ENCODE results near the gene ORAI1. TPM values are rescaled to one million over a fixed set of nuclear protein-coding genes. Genes with fewer than 3 reads are reported as not detected.
A peak's percentile ranks its signal among the peaks of the same experiment; 100 is the strongest.
"Not testable (repeated sequence)": the region's sequence is repeated elsewhere in the genome, so short reads cannot be mapped to it uniquely, and the experiment has no call there.

The ORAI1 gene
- 5.9 TPM for total RNA-seq
- polyA plus RNA-seq: 31.3 TPM

DNA sequence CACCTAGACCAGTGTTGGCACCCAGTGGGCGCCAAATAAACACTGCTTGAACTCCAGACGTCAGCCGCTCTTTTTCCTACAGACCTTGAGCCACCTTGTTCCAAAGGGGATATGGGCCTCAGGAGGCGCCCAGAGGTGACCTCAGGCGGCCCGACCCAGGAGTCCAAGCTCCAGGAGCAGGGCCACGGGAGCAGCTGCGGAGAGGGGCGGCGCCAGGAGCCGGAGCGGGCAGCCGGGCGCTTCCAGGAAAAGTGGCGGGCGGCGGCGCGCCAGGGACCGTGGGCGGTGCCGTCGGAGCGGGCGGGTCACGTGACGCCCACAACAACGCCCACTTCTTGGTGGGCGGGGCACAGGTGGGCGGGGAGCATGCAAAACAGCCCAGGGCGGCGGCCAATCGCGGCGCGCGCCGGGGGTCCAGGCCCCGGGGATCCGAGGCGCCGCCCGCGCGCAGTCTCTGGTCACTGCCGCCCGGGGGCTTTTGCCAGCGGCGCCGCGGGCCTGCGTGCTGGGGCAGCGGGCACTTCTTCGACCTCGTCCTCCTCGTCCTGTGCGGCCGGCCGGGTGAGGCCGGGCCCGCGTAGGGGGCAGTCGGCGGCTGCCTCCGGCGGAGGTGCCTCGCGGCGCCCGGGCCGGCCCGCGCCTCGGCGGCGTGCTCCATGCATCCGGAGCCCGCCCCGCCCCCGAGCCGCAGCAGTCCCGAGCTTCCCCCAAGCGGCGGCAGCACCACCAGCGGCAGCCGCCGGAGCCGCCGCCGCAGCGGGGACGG, at the start of gene ORAI1:
ORAI1 (plus strand) TSS at position 444 of the 766 bp plus-strand sequence.
- WGBS: under 1% methylated on average over 92 of the region's 92 CpGs
- peak; percentile 81 for DNase-seq (ENCODE audit: extremely low spot score)
- H3K4me1 ChIP-seq (ENCODE audit: insufficient read depth): no peaks in the 10 kb centered on the region
- peak within 1 kb of the TSS; percentile 82 for H3K27ac ChIP-seq (ENCODE audit: low read depth)
- peak within 1 kb of the TSS; percentile 65 for H3K4me3 ChIP-seq (ENCODE audit: low read depth, low read length)
- H3K36me3 ChIP-seq (ENCODE audit: insufficient read depth): no peaks in the 10 kb centered on the region

DNA sequence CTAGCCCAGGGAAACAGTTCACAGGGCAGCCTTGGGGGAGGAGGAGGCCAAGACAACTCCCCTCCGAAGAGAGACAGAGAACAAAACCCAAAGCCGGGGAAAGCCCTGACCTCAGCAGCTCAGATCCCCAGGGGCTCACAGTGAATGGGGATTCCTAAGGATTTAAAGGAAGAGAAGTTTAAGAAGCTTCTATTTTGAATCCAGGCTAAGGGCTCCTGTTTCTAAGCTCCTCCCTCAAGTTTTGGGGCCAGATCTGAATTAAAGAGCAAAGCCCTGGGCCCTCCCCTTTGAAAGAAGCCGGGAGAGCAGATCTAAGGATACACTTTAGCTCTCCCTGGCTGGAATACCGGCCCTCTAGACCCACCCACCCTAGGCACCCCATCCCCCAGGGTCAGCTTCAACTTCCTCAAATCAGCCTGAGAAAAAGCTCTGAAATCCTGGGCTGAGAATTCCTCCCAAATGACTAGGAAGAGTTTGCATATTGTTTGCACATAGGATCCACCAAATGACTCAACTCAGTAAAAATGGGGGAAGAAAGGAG, 49.4 kb upstream of the ORAI1 start:
- WGBS: 39% methylated on average over 4 of the region's 4 CpGs
- no peak for DNase-seq (ENCODE audit: extremely low spot score)
- Histone ChIP-seq H3K36me3 (ENCODE audit: insufficient read depth) (no peaks in the 10 kb centered on the region), H3K4me1 (ENCODE audit: insufficient read depth) (no peaks in the 10 kb centered on the region), H3K4me3 (ENCODE audit: low read depth, low read length) (no peak overlapping the region), H3K27ac (ENCODE audit: low read depth) (no peak overlapping the region)

DNA sequence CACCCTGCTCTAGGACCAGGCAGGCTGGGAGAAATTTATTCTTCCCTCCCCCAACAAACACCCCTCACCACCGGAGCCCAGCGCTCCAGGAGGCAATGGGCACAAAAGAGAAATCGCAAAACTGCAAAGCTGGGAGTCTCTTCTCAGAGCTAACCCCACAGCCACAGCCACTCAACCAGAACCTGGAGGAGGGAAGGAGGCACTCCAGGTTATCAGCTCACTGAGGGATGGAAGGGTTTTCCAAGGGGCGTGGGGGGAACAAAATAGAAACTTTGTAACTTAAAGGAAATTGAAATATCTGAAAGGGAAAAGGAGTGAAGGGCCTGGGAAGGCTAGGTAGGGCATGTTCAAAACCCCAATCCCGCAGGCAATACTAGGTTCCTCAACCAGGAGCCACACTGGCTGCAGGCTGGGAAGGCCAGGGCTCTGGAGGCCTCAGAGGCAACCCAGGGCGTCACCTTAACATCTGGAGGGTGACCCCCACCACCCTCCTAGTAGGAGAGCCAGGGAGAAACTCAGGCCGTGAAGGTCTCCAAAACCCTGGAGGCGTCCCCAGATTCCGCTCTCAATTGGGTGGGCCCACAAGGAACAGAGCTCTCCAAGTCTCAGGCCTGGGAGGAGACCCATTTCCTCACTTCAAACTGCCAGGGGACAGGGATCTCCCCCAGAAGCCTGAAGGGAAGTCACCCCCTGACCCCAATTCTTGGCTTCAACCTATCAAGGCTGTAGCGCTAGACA, 48.7 kb upstream of the ORAI1 start:
- H3K4me1 ChIP-seq (ENCODE audit: insufficient read depth): no peaks in the 10 kb centered on the region
- 88% methylated on average over 10 of the region's 10 CpGs for WGBS
- no peaks in the 10 kb centered on the region for H3K36me3 ChIP-seq (ENCODE audit: insufficient read depth)
- no peak for DNase-seq (ENCODE audit: extremely low spot score)
- H3K4me3 ChIP-seq (ENCODE audit: low read depth, low read length): peak overlapping the region; percentile 71
- peak overlapping the region; percentile 53 for H3K27ac ChIP-seq (ENCODE audit: low read depth)

DNA sequence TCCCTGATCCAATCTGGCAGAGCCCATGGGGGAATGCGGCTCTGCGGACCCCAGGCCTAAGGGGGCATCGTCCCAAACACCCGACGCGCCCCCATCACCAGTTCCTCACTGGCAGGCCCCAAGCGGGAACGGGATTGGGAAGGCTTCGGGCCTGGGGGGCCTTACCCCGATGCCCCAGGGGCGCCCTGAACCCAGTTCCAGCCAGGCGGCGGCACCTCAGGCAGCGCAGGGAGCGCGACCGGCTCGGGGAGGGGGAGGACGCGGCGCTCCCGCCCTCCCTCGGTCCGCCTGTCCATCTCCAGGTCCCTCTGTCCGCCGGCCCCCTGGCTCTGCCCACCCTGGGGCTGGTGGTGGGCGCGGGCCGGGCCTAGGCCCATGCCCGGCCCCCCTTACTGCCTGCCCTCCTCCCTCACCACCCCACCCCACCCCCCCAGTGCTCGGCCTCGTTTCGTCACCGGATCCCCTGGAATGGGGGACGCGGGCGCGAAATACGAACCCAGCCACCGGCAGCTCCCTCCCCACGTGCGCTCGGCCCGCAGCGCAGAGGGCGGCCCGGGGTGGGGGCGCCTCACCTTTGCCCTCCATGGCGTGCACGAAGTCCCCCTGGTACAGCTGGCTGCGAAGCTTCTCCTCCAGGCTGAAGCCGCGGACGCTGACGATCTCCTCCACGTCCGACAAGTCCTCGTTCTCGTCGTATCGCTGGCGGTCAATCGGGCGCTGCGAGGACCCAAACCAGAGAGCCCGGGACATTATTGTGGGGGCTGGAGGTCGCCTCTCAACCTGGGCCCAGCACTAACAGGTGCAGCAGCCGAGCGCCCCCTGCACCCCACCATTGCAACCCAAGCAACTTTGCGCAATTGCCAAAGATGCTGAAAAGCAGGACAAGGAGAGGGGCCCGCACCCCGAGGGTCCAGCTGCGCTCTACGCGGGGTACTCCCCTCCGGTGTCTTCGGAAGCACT, 47.8 kb upstream of the ORAI1 start:
- Histone ChIP-seq H3K36me3 (ENCODE audit: insufficient read depth) (no peaks in the 10 kb centered on the region), H3K4me3 (ENCODE audit: low read depth, low read length) (peak overlapping the region; percentile 71), H3K4me1 (ENCODE audit: insufficient read depth) (no peaks in the 10 kb centered on the region), H3K27ac (ENCODE audit: low read depth) (peak overlapping the region; percentile 53)
- DNase-seq (ENCODE audit: extremely low spot score): no peak
- 17% methylated on average over 77 of the region's 77 CpGs for WGBS

DNA sequence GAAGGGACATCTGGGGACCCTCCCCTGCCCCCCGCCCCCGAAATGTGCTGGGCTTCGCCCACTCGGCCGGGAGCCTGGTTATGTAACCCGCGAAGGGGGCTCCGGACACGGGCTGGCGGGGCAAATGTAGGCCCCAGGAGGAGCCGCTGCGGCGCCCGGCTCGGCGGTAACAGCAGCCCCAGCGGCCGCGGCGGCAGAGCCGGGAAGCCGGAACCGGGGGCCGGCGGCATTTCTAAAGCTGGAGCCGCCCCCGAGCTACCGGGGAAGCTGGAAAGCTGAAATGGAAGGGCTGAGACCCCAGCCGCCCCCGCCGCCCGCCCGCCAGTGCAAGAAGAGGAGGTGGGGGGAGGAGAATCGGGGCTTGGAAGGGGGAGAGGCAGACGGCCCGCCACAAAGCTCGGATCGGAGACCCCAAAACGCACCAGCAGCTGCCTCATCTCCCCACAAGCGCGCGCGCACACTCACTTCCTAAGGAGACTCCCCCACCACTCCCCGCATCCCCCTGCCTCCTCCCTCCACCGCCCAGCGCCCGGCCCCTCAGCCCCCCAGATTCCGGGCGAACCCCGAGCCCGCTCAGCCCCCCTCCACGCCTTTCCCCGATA, 47.0 kb upstream of the ORAI1 start:
- Histone ChIP-seq H3K4me1 (ENCODE audit: insufficient read depth) (no peaks in the 10 kb centered on the region), H3K4me3 (ENCODE audit: low read depth, low read length) (peak overlapping the region; percentile 71), H3K27ac (ENCODE audit: low read depth) (peak overlapping the region; percentile 50), H3K36me3 (ENCODE audit: insufficient read depth) (no peaks in the 10 kb centered on the region)
- no peak for DNase-seq (ENCODE audit: extremely low spot score)
- under 1% methylated on average over 53 of the region's 53 CpGs for WGBS

DNA sequence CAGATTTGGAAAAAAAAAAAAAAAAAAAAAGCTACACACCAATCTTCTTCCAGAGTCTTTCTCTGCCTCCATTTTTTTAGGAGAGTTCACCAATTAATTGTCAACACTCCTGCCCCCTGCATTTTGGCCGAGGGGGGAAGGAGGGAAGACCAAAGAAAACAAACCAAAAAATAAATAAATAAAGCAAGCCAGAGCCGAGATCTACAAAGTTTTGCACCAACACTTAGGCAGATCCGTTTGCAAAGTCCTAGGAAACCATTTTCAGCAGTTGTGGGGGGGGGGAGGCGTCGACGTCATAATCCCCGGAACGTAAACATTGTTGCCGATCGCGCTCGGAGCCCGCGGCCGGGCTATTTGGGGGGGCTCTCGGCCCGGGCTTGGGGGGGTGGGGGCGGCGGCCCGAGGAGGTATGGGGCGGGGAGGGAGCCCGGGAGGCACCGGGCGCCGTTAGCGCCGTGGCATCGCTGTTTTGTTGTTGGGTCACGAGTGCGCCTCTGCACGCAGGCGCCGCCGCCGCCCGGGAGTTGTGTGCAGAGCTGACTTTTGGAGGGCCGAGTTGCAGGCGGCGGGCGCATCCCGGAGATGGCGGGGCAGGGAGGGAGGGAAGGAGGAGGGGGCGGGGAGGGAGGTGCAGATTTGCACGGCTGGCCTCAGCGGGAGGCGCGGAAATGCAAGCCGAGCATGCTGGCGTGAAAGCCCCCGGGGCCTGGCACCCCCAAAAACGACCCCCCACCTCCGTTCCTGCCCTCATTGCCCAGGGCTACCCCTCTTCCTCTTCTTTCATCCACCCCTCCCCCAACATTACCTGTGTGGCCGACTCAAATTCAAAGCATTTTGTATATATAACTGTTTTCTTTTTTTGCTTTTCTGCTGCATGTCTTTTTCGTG, 46.1 kb upstream of the ORAI1 start:
- H3K36me3 ChIP-seq (ENCODE audit: insufficient read depth): no peaks in the 10 kb centered on the region
- H3K4me1 ChIP-seq (ENCODE audit: insufficient read depth): no peaks in the 10 kb centered on the region
- under 1% methylated on average over 54 of the region's 54 CpGs for WGBS
- peak overlapping the region; percentile 71 for H3K4me3 ChIP-seq (ENCODE audit: low read depth, low read length)
- no peak for DNase-seq (ENCODE audit: extremely low spot score)
- H3K27ac ChIP-seq (ENCODE audit: low read depth): peak overlapping the region; percentile 48

DNA sequence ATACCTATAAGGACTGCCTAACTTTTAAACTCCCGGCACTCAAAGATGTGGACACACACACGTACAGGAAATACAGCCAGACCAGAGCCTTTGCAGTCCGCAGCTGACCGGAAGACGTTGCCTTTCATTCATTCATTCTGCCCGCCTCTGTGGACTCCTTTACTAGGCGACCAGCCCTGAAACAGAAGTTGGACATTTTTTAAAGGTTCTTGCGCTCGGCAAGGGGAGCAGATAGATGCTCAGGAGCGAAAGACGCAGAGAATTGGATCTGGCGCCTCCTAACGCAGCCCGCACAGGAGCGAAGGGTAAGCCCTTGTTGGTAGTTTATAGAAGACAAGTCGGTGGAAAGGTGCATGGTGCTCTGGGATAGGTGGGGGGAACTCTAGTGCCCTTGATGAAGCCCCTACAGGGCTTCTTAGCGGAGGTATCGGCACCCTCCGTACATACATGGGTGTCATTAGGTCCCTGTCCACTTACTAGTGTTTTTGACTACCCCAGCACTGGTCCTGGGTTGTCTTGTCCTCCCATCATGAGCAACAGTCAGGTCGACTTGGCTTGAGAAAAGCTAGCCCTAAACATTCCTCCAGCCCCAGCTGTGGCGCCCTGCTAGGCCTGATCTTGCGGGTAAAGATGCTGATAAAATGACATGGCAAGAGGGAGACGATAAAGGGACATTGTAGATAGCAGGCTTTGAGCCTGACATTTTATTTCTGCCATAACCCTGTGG, 45.2 kb upstream of the ORAI1 start, which contains the start of gene KDM2B:
KDM2B (minus strand) TSS at position 65 of the 727 bp plus-strand sequence. CDS start 112 bp downstream, outside the sequence.
- no peaks in the 10 kb centered on the region for H3K4me1 ChIP-seq (ENCODE audit: insufficient read depth)
- WGBS: 13% methylated on average over 23 of the region's 23 CpGs

DNA sequence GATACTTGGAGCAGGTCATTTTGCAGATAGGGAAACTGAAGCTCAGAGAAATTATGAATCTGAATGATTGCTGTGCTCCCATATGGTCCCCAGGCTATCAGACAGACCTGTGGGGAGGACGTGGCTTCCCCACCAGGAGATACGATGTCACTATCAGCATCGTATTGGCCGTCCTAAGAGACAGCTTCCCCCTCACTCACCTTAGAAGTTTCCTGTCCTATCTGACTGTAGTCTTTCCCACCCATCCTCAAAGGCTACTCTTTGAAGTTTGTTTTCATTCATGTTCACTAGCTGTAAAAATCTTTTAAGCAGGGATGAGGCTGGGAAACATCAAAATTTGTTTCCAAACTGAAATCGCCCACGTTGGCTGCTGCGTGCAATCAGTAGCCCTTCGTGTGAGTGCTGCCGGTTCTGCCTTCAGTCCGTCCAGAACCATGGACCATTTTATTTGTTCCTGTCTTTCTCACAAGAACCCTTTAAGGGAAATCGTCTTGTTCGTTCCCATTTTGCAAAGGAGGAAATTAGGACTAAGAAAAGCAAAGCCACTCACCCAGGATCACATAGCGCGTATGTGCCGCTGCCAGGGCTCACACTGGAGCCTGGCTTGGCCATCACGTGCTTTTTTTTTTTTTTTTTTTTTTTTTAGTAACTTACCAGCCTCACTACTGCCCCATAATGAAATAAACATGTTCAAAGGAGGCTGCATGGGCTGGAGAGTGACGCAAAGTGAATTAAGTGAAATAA, 44.5 kb upstream of the ORAI1 start:
- 24% methylated on average over 17 of the region's 17 CpGs for WGBS
- DNase-seq (ENCODE audit: extremely low spot score): no peak
- H3K4me1 ChIP-seq (ENCODE audit: insufficient read depth): no peaks in the 10 kb centered on the region

More for the DNA sequence above, 45.2 kb upstream of the ORAI1 start, which contains the start of gene KDM2B:
- Histone ChIP-seq H3K27ac (ENCODE audit: low read depth) (peak within 1 kb of the TSS; percentile 48), H3K36me3 (ENCODE audit: insufficient read depth) (no peaks in the 10 kb centered on the region), H3K4me3 (ENCODE audit: low read depth, low read length) (peak within 1 kb of the TSS; percentile 71)
- DNase-seq (ENCODE audit: extremely low spot score): no peak

DNA sequence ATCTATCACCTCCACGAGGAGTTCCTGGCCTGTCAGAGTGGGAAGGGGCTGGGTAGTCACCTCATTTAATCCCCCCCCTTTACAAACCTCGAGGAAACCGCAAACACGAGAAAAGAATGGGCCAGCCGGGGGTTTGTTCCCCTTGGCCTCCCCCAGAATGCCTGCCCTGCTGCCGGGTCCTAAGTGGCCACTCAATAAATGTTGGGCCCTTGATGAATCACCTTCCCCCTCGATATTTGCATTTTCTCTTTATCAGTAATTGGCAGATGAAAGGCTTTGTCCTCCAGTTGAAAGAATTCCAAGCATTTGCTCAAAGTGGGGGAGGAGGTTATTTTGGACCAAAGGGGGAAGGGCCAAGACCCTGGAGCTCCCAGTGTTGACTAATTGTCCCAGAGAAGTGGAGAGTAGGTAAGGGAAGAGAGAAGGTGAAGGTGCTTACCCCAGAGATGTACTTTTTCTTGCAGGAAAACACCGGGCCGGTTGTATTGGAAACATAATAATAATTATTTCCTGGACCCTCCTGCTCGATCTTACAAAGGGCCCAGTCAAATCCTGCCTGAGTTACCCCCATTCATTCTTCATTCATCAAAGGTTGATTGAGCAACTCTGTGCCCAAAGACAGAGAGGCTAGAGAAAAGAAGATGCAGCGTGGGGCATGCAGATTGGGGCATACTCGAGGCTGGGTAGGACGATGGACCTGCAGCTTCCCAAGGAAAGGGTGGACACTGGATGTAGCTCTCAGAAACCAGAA, 43.6 kb upstream of the ORAI1 start:
- 56% methylated on average over 13 of the region's 13 CpGs for WGBS
- H3K4me3 ChIP-seq (ENCODE audit: low read depth, low read length): no peak overlapping the region
- no peak for DNase-seq (ENCODE audit: extremely low spot score)

More for the DNA sequence above, 44.5 kb upstream of the ORAI1 start:
- Histone ChIP-seq H3K36me3 (ENCODE audit: insufficient read depth) (no peaks in the 10 kb centered on the region), H3K4me3 (ENCODE audit: low read depth, low read length) (peak overlapping the region; percentile 26), H3K27ac (ENCODE audit: low read depth) (no peak overlapping the region)

DNA sequence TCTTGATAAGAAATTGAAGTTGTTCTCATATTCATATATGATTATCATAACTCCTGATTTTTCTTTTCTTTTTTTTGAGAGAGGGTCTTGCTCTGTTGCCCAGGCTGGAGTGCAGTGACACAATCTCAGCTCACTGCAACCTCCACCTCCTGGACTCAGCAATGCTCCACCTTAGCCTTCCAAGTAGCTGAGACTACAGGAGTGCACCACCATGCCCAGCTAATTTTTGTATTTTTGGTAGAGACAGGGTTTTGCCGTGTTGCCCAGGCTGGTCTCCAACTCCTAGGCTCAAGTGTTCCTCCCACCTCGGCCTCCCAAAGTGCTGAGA, 43.0 kb upstream of the ORAI1 start:
- not testable (repeated sequence) for H3K27ac ChIP-seq (ENCODE audit: low read depth); H3K36me3 ChIP-seq (ENCODE audit: insufficient read depth); DNase-seq (ENCODE audit: extremely low spot score); H3K4me1 ChIP-seq (ENCODE audit: insufficient read depth); H3K4me3 ChIP-seq (ENCODE audit: low read depth, low read length)
- WGBS: 86% methylated on average over 2 of the region's 2 CpGs

More for the DNA sequence above, 43.6 kb upstream of the ORAI1 start:
- no peaks in the 10 kb centered on the region for H3K36me3 ChIP-seq (ENCODE audit: insufficient read depth)
- H3K4me1 ChIP-seq (ENCODE audit: insufficient read depth): no peaks in the 10 kb centered on the region
- no peak overlapping the region for H3K27ac ChIP-seq (ENCODE audit: low read depth)
